Measurements from ENCODE around the gene ENOX1. TPM values are rescaled to one million over a fixed set of nuclear protein-coding genes. Genes with fewer than 3 reads are reported as not detected.

The ENOX1 gene
- polyA plus RNA-seq, 3 donors, result 0.04 TPM; not detected in 2

- Histone ChIP-seq H2AFZ (ENCODE audit: insufficient read depth, low read depth, low read length, poor library complexity, severe bottlenecking) (no peak overlapping the region), H3K4me2 (replicated peaks; ENCODE audit: extremely low read depth, low read length, poor library complexity, severe bottlenecking) (no peak overlapping the region), H3K27ac (ENCODE audit: low read depth in 1 of 2, low read length in 2 of 2) (no peak overlapping the region), H3K4me3 (replicated peaks in 1 of 3; ENCODE audit: low read depth in 2 of 3, low read length in 3 of 3) (no peak overlapping the region), H3K27me3 (ENCODE audit: control insufficient read depth in 2 of 2, insufficient read depth in 2 of 2, low read length in 2 of 2) (no peaks in the 10 kb centered on the region), H3K36me3 (replicated peaks in 1 of 2; ENCODE audit: control insufficient read depth in 1 of 2, insufficient read depth in 2 of 2, low read length in 2 of 2) (no peaks in the 10 kb centered on the region), H3K4me1 (ENCODE audit: control insufficient read depth in 1 of 2, insufficient read depth in 2 of 2, low read length in 2 of 2) (no peaks in the 10 kb centered on the region), H3K9me3 (replicated peaks in 1 of 2; ENCODE audit: control insufficient read depth in 1 of 2, insufficient read depth in 1 of 2, low read length in 2 of 2) (no peaks in the 10 kb centered on the region), H3K9ac (ENCODE audit: insufficient read depth, low read length, poor library complexity, severe bottlenecking) (no peak overlapping the region), H3K79me2 (ENCODE audit: insufficient read depth, low read length) (no peaks in the 10 kb centered on the region), H4K20me1 (ENCODE audit: insufficient read depth, low read length) (no peaks in the 10 kb centered on the region)
- DNase-seq, result no peak
- no CpG with 5 or more reads among the region's 1 CpG for WGBS (ENCODE audit: insufficient coverage)
- Mint-ChIP-seq H3K36me3 (no peaks in the 10 kb centered on the region), H3K4me1 (no peaks in the 10 kb centered on the region), H3K4me3 (no peak overlapping the region), H3K9me3 (peaks cover 0 to 3% (median 0%) of the 10 kb centered on the region in 7 donors), H3K27ac (no peak overlapping the region), H3K27me3 (ENCODE audit: low read depth in 3 of 3) (peaks cover 2 to 4% (median 2%) of the 10 kb centered on the region in 3 donors)
- TF ChIP-seq CTCF (IDR thresholded peaks at IDR 0.05), result no peak
- intact Hi-C loops (cut with micrococcal nuclease), result no loop called here
Observed at GRCh38 chr13:43446126-43446525, 340.6 kb downstream of the ENOX1 start.

GRCh38 chr13:43445668-43446067 is 341.1 kb downstream of the ENOX1 start:
- Histone ChIP-seq H3K79me2 (ENCODE audit: insufficient read depth, low read length) (no peaks in the 10 kb centered on the region), H3K4me1 (ENCODE audit: control insufficient read depth in 1 of 2, insufficient read depth in 2 of 2, low read length in 2 of 2) (no peaks in the 10 kb centered on the region), H3K36me3 (replicated peaks in 1 of 2; ENCODE audit: control insufficient read depth in 1 of 2, insufficient read depth in 2 of 2, low read length in 2 of 2) (no peaks in the 10 kb centered on the region), H3K4me2 (replicated peaks; ENCODE audit: extremely low read depth, low read length, poor library complexity, severe bottlenecking) (no peak overlapping the region), H3K9me3 (replicated peaks in 1 of 2; ENCODE audit: control insufficient read depth in 1 of 2, insufficient read depth in 1 of 2, low read length in 2 of 2) (no peaks in the 10 kb centered on the region), H3K27ac (ENCODE audit: low read depth in 1 of 2, low read length in 2 of 2) (no peak overlapping the region), H4K20me1 (ENCODE audit: insufficient read depth, low read length) (no peaks in the 10 kb centered on the region), H3K4me3 (replicated peaks in 1 of 3; ENCODE audit: low read depth in 2 of 3, low read length in 3 of 3) (no peak overlapping the region), H3K27me3 (ENCODE audit: control insufficient read depth in 2 of 2, insufficient read depth in 2 of 2, low read length in 2 of 2) (no peaks in the 10 kb centered on the region), H3K9ac (ENCODE audit: insufficient read depth, low read length, poor library complexity, severe bottlenecking) (no peak overlapping the region), H2AFZ (ENCODE audit: insufficient read depth, low read depth, low read length, poor library complexity, severe bottlenecking) (no peak overlapping the region)
- H3K27ac Mint-ChIP-seq, result no peak overlapping the region
- no peaks in the 10 kb centered on the region for H3K36me3 Mint-ChIP-seq
- intact Hi-C loops (cut with micrococcal nuclease), result no loop called here
- H3K9me3 Mint-ChIP-seq, result peaks cover 0 to 3% (median 0%) of the 10 kb centered on the region in 7 donors
- no peak for TF ChIP-seq CTCF (IDR thresholded peaks at IDR 0.05)
- DNase-seq, result no peak
- no peaks in the 10 kb centered on the region for H3K4me1 Mint-ChIP-seq
- no peak overlapping the region for H3K4me3 Mint-ChIP-seq
- H3K27me3 Mint-ChIP-seq (ENCODE audit: low read depth in 3 of 3), result peaks cover 2 to 4% (median 2%) of the 10 kb centered on the region in 3 donors
- 100% methylated on average over 1 of the region's 2 CpGs for WGBS (ENCODE audit: insufficient coverage)
